OCI-LY1 (cell line): Measurements from ENCODE around the gene TLK2.
"Not testable (repeated sequence)": the region's sequence is repeated elsewhere in the genome, so short reads cannot be mapped to it uniquely, and the experiment has no call there.

ENCODE experiments used
- H2AFZ ChIP-seq: fragments of 200-600 bp; sonication (generic), shearing (Covaris generic); 2 replicates; pipeline ENCODE4 v1.6.0; 2014; ENCODE audit warnings: antibody characterized with exemption, mild to moderate bottlenecking, low read length
- H3F3A ChIP-seq: fragments of 200-600 bp; sonication (generic), shearing (Covaris generic); 2 replicates; pipeline ENCODE4 v1.6.0; 2014; ENCODE audit warnings: mild to moderate bottlenecking, antibody characterized with exemption, low read length, moderate library complexity; ENCODE audit not compliant: insufficient read depth
- H3K27ac ChIP-seq: fragments of 200-600 bp; sonication (generic); 2 replicates; pipeline ENCODE4 v1.5.1; 2014; ENCODE audit warnings: low read length, mixed run types, mild to moderate bottlenecking, low read depth; ENCODE audit not compliant: poor library complexity, severe bottlenecking
- H3K27me3 ChIP-seq: fragments of 200-600 bp; sonication (generic); 2 replicates; pipeline ENCODE4 v1.6.0; 2014; ENCODE audit warnings: antibody characterized with exemption, mild to moderate bottlenecking, low read length, moderate library complexity; ENCODE audit not compliant: insufficient read depth
- H3K36me3 ChIP-seq: fragments of 200-600 bp; sonication (generic); 2 replicates; pipeline ENCODE4 v1.6.1; 2014; ENCODE audit warnings: mild to moderate bottlenecking, antibody characterized with exemption, low read length, moderate library complexity, mixed read lengths; ENCODE audit not compliant: insufficient read depth
- H3K4me1 ChIP-seq: fragments of 200-600 bp; sonication (generic); 2 replicates; pipeline ENCODE4 v1.5.1; 2014; ENCODE audit warnings: mild to moderate bottlenecking, low read length, moderate library complexity; ENCODE audit not compliant: insufficient read depth, severe bottlenecking
- H3K4me2 ChIP-seq: fragments of 200-600 bp; sonication (generic), shearing (Covaris generic); 2 replicates; pipeline ENCODE4 v1.6.1; 2014; ENCODE audit warnings: low read length
- H3K4me3 ChIP-seq: fragments of 200-600 bp; sonication (generic); 2 replicates; pipeline ENCODE4 v1.5.1; 2014; ENCODE audit warnings: low read length, low read depth, mild to moderate bottlenecking, mixed read lengths; ENCODE audit not compliant: poor library complexity, severe bottlenecking
- H3K79me2 ChIP-seq: fragments of 200-600 bp; shearing (Covaris generic); 2 replicates; pipeline ENCODE4 v1.6.1; 2016; ENCODE audit warnings: mixed run types, low read length, mixed read lengths; ENCODE audit not compliant: insufficient read depth
- H3K9ac ChIP-seq: fragments of 200-600 bp; sonication (generic), shearing (Covaris generic); 2 replicates; pipeline ENCODE4 v1.6.1; 2014; ENCODE audit warnings: mild to moderate bottlenecking, low read length, mixed read lengths
- H3K9me2 ChIP-seq: fragments of 200-600 bp; sonication (generic), shearing (Covaris generic); 2 replicates; pipeline ENCODE4 v1.6.1; 2014; ENCODE audit warnings: low read depth, mild to moderate bottlenecking, low read length, mixed read lengths
- H3K9me3 ChIP-seq: fragments of 200-600 bp; shearing (Covaris generic); 2 replicates; pipeline ENCODE4 v1.6.1; 2014; ENCODE audit warnings: low read length, mixed read lengths
- H4K20me1 ChIP-seq: fragments of 200-600 bp; sonication (generic), shearing (Covaris generic); 2 replicates; pipeline ENCODE4 v1.6.0; 2016; ENCODE audit warnings: mild to moderate bottlenecking, low read length; ENCODE audit not compliant: insufficient read depth
- EZH2 ChIP-seq: fragments of 200-600 bp; sonication (generic), shearing (Covaris generic); IDR thresholded peaks from 2 replicates; pipeline ENCODE4 v1.8.0; 2017; ENCODE audit warnings: borderline replicate concordance, mixed run types, mild to moderate bottlenecking, antibody characterized with exemption, low read length, moderate library complexity, mixed read lengths
- TF ChIP-seq, protein P1 (sequence below): fragments of 200-600 bp; sonication (generic), shearing (Covaris generic); IDR thresholded peaks from 2 replicates; pipeline ENCODE4 v1.5.1; 2017; ENCODE audit warnings: mild to moderate bottlenecking, antibody characterized with exemption, low read length, moderate library complexity, mixed read lengths

TLK2 gene

GRCh38 chr17:62600805-62601204 is 122.2 kb downstream of the TLK2 start:
- Histone ChIP-seq H3K36me3 (peaks cover 83% of the 10 kb centered on the region), H3K4me2 (no peak overlapping the region), H3K79me2 (no peaks in the 10 kb centered on the region), H3K9me3 (peaks cover 6% of the 10 kb centered on the region; the same call in 1 of the 2 replicates), H3K4me3 (no peak overlapping the region), H3K27ac (no peak overlapping the region), H3K9me2 (no peaks in the 10 kb centered on the region), H3K9ac (no peak overlapping the region), H4K20me1 (no peaks in the 10 kb centered on the region), H3K27me3 (no peaks in the 10 kb centered on the region), H3F3A (no peaks in the 10 kb centered on the region), H3K4me1 (no peaks in the 10 kb centered on the region), H2AFZ (no peak overlapping the region)
- TF ChIP-seq, protein P1, sequence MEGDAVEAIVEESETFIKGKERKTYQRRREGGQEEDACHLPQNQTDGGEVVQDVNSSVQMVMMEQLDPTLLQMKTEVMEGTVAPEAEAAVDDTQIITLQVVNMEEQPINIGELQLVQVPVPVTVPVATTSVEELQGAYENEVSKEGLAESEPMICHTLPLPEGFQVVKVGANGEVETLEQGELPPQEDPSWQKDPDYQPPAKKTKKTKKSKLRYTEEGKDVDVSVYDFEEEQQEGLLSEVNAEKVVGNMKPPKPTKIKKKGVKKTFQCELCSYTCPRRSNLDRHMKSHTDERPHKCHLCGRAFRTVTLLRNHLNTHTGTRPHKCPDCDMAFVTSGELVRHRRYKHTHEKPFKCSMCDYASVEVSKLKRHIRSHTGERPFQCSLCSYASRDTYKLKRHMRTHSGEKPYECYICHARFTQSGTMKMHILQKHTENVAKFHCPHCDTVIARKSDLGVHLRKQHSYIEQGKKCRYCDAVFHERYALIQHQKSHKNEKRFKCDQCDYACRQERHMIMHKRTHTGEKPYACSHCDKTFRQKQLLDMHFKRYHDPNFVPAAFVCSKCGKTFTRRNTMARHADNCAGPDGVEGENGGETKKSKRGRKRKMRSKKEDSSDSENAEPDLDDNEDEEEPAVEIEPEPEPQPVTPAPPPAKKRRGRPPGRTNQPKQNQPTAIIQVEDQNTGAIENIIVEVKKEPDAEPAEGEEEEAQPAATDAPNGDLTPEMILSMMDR, result no peak
- TF ChIP-seq EZH2, result no peak

- no peaks in the 10 kb centered on the region for H3K4me1 ChIP-seq
- no peaks in the 10 kb centered on the region for H3K9me2 ChIP-seq
- H3K79me2 ChIP-seq, result no peaks in the 10 kb centered on the region
- TF ChIP-seq, protein P1, result no peak
- no peak for TF ChIP-seq EZH2
- no peaks in the 10 kb centered on the region for H3F3A ChIP-seq
- H3K27ac ChIP-seq, result no peak overlapping the region
- no peaks in the 10 kb centered on the region for H3K27me3 ChIP-seq
- peaks cover 6% of the 10 kb centered on the region; the same call in 1 of the 2 replicates for H3K9me3 ChIP-seq
- H2AFZ ChIP-seq, result no peak overlapping the region
- no peaks in the 10 kb centered on the region for H4K20me1 ChIP-seq
- no peak overlapping the region for H3K4me2 ChIP-seq
- H3K4me3 ChIP-seq, result no peak overlapping the region
- peaks cover 81% of the 10 kb centered on the region for H3K36me3 ChIP-seq
- H3K9ac ChIP-seq, result no peak overlapping the region
Observed at GRCh38 chr17:62601471-62601870, 122.8 kb downstream of the TLK2 start.

- H4K20me1 ChIP-seq, H2AFZ ChIP-seq, H3K4me2 ChIP-seq, H3K9ac ChIP-seq, H3K79me2 ChIP-seq, H3K9me3 ChIP-seq, H3K9me2 ChIP-seq, H3K27me3 ChIP-seq, H3K4me1 ChIP-seq, H3K27ac ChIP-seq, H3F3A ChIP-seq, H3K4me3 ChIP-seq: not testable (repeated sequence)
- peaks cover 79% of the 10 kb centered on the region for H3K36me3 ChIP-seq
Observed at GRCh38 chr17:62603783-62604182, 125.2 kb downstream of the TLK2 start.

- Histone ChIP-seq H3K27me3 (no peaks in the 10 kb centered on the region), H3K79me2 (no peaks in the 10 kb centered on the region), H3K27ac (no peak overlapping the region), H3K9ac (no peak overlapping the region), H2AFZ (no peak overlapping the region), H3F3A (no peaks in the 10 kb centered on the region), H3K9me3 (no peaks in the 10 kb centered on the region), H3K4me3 (no peak overlapping the region), H3K4me1 (no peaks in the 10 kb centered on the region), H3K4me2 (no peak overlapping the region), H3K9me2 (no peaks in the 10 kb centered on the region), H4K20me1 (no peaks in the 10 kb centered on the region), H3K36me3 (peaks cover 80% of the 10 kb centered on the region)
- TF ChIP-seq EZH2, result no peak
- TF ChIP-seq, protein P1, result no peak
Observed at GRCh38 chr17:62605588-62605987, 127.0 kb downstream of the TLK2 start.
